ENCODE data around the gene DROSHA. TPM values are rescaled to one million over a fixed set of nuclear protein-coding genes. Genes with fewer than 3 reads are reported as not detected.

DROSHA gene
- total and polyA plus RNA-seq, 4 experiments from 2014 or later: 8.8 to 92.6 (median 50.7) TPM

DNA sequence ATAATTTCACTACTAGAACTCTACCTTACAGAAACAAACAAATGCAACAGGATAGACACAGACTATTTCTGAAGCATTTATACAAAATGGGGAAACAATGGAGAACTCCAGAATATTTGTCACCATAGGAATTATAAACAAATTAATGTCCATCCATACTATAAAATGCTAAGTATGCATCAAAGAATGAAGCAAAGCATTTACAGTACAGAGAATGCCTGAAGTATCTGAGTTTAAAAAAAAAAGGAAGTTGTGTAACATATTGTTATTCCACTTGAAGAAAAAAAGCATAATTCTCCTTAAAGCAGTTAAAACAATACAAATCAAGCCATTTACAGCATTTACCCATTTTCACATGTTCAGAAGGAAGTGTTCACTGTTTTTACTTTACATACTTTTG is 53.0 kb downstream of the DROSHA start:
- no peaks in the 10 kb centered on the region for H3K27me3 Mint-ChIP-seq
- H3K9me3 Mint-ChIP-seq: no peaks in the 10 kb centered on the region
- H3K4me3 Mint-ChIP-seq: no peak overlapping the region
- no peak for DNase-seq
- ChIA-PET CTCF (ENCODE audit: partially characterized antibody) (no interaction called here), POLR2A (ENCODE audit: partially characterized antibody) (no interaction called here)
- Histone ChIP-seq H3K4me1 (ENCODE audit: insufficient read depth, low read length) (no peaks in the 10 kb centered on the region), H3K27me3 (ENCODE audit: insufficient read depth, low read length) (no peaks in the 10 kb centered on the region), H3K9me3 (ENCODE audit: control insufficient read depth in 1 of 2, low read length in 2 of 2) (no peaks in the 10 kb centered on the region), H3K36me3 (ENCODE audit: insufficient read depth, low read length) (peaks cover 9% of the 10 kb centered on the region), H3K4me3 (ENCODE audit: low read length in 2 of 2) (no peak overlapping the region), H3K27ac (ENCODE audit: low read depth, low read length) (no peak overlapping the region)
- H3K27ac Mint-ChIP-seq: no peak overlapping the region
- H3K4me1 Mint-ChIP-seq: no peaks in the 10 kb centered on the region
- intact Hi-C loops (cut with micrococcal nuclease): no loop called here
- peaks cover 56 to 60% of the 10 kb centered on the region in 2 donors for H3K36me3 Mint-ChIP-seq

DNA sequence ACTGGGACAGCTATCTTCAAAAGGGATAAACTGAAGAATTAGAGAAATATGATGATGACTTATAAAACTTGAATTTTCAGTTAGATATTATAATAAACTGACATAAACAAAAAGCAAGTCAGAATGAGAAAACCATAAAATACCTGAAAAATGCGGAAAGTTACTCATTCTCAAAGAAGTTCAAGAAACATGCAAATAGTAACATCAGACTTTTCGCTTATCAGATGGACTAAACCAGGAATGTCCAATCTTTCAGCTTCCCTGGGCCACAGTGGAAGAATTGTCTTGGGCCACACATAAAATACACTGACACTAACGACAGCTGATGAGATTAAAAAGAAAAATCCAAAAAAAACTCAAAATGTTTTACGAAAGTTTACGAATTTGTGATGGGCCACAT is 53.9 kb downstream of the DROSHA start:
- Histone ChIP-seq H3K4me3 (ENCODE audit: low read length in 2 of 2) (no peak overlapping the region), H3K4me1 (ENCODE audit: insufficient read depth, low read length) (no peaks in the 10 kb centered on the region), H3K9me3 (ENCODE audit: control insufficient read depth in 1 of 2, low read length in 2 of 2) (no peaks in the 10 kb centered on the region), H3K36me3 (ENCODE audit: insufficient read depth, low read length) (peaks cover 11% of the 10 kb centered on the region), H3K27me3 (ENCODE audit: insufficient read depth, low read length) (no peaks in the 10 kb centered on the region), H3K27ac (ENCODE audit: low read depth, low read length) (no peak overlapping the region)
- Mint-ChIP-seq H3K4me1 (peaks cover 0 to 2% (median 0%) of the 10 kb centered on the region in 4 donors), H3K27me3 (no peaks in the 10 kb centered on the region), H3K27ac (no peak overlapping the region), H3K4me3 (no peak overlapping the region), H3K9me3 (no peaks in the 10 kb centered on the region), H3K36me3 (peaks cover 55 to 61% of the 10 kb centered on the region in 2 donors)
- no peak for DNase-seq
- intact Hi-C loops (cut with micrococcal nuclease): no loop called here
- ChIA-PET CTCF (ENCODE audit: partially characterized antibody) (interaction anchor here (0.6 kb wide), 1 partner anchor 642 kb away, joined by 3 read pairs; no protein-coding TSS in a partner anchor), POLR2A (ENCODE audit: partially characterized antibody) (no interaction called here)

- peaks cover 11% of the 10 kb centered on the region for H3K36me3 ChIP-seq (ENCODE audit: insufficient read depth, low read length)
- Mint-ChIP-seq H3K36me3 (peaks cover 59 to 62% of the 10 kb centered on the region in 2 donors), H3K9me3 (no peaks in the 10 kb centered on the region), H3K4me3 (no peak overlapping the region), H3K4me1 (peaks cover 0 to 2% (median 0%) of the 10 kb centered on the region in 4 donors), H3K27me3 (no peaks in the 10 kb centered on the region), H3K27ac (no peak overlapping the region)
- no peaks in the 10 kb centered on the region for H3K9me3 ChIP-seq (ENCODE audit: control insufficient read depth in 1 of 2, low read length in 2 of 2)
- ChIA-PET CTCF (ENCODE audit: partially characterized antibody) (interaction anchor here (0.6 kb wide), 1 partner anchor 642 kb away, joined by 3 read pairs; no protein-coding TSS in a partner anchor), POLR2A (ENCODE audit: partially characterized antibody) (no interaction called here)
- DNase-seq: no peak
- H3K27ac ChIP-seq (ENCODE audit: low read depth, low read length): no peak overlapping the region
- no peaks in the 10 kb centered on the region for H3K27me3 ChIP-seq (ENCODE audit: insufficient read depth, low read length)
- H3K4me1 ChIP-seq (ENCODE audit: insufficient read depth, low read length): no peaks in the 10 kb centered on the region
- no peak overlapping the region for H3K4me3 ChIP-seq (ENCODE audit: low read length in 2 of 2)
- intact Hi-C loops (cut with micrococcal nuclease): no loop called here
Measured at GRCh38 chr5:31477516-31477915, 54.4 kb downstream of the DROSHA start.

GRCh38 chr5:31476738-31477141 is 55.2 kb downstream of the DROSHA start:
- Mint-ChIP-seq H3K27ac (no peak overlapping the region), H3K4me1 (peaks cover 0 to 2% (median 0%) of the 10 kb centered on the region in 4 donors), H3K9me3 (peaks cover 0 to 1% (median 0%) of the 10 kb centered on the region in 8 donors), H3K4me3 (no peak overlapping the region), H3K27me3 (no peaks in the 10 kb centered on the region), H3K36me3 (peaks cover 56 to 59% of the 10 kb centered on the region in 2 donors)
- no peaks in the 10 kb centered on the region for H3K27me3 ChIP-seq (ENCODE audit: insufficient read depth, low read length)
- intact Hi-C loops (cut with micrococcal nuclease): no loop called here
- H3K4me3 ChIP-seq (ENCODE audit: low read length in 2 of 2): no peak overlapping the region
- no peaks in the 10 kb centered on the region for H3K9me3 ChIP-seq (ENCODE audit: control insufficient read depth in 1 of 2, low read length in 2 of 2)
- POLR2A ChIA-PET (ENCODE audit: partially characterized antibody): no interaction called here
- no peak for DNase-seq
- no peak overlapping the region for H3K27ac ChIP-seq (ENCODE audit: low read depth, low read length)
- H3K4me1 ChIP-seq (ENCODE audit: insufficient read depth, low read length): no peaks in the 10 kb centered on the region
- CTCF ChIA-PET (ENCODE audit: partially characterized antibody): no interaction called here
- H3K36me3 ChIP-seq (ENCODE audit: insufficient read depth, low read length): peaks cover 18% of the 10 kb centered on the region

DNA sequence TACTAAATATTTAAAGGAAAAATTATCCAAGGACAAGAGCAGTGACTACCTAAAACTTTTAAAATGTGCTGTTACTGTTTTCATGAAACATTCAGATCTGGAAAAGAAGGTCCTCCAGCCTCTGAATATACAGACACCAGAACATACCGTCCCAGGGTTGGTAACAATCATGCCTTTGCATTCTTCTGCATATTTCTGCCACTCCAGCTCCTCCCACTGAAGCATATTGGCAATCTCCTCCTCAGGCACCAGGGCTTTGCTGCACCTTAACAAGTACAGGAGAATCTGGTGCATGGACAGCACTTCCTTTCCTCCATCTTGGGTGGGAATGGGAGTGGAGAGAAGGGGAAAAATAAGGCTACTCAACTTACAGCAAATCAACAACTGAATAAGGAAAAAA is 60.0 kb downstream of the DROSHA start:
- Mint-ChIP-seq H3K36me3 (peaks cover 67 to 70% of the 10 kb centered on the region in 2 donors), H3K9me3 (peaks cover 0 to 2% (median 0%) of the 10 kb centered on the region in 8 donors), H3K4me1 (peaks cover 0 to 2% (median under 1%) of the 10 kb centered on the region in 4 donors), H3K4me3 (no peak overlapping the region), H3K27ac (no peak overlapping the region), H3K27me3 (no peaks in the 10 kb centered on the region)
- peaks cover 13% of the 10 kb centered on the region for H3K36me3 ChIP-seq (ENCODE audit: insufficient read depth, low read length)
- no peaks in the 10 kb centered on the region for H3K9me3 ChIP-seq (ENCODE audit: control insufficient read depth in 1 of 2, low read length in 2 of 2)
- H3K4me3 ChIP-seq (ENCODE audit: low read length in 2 of 2): no peak overlapping the region
- no peak for DNase-seq
- ChIA-PET POLR2A (ENCODE audit: partially characterized antibody) (no interaction called here), CTCF (ENCODE audit: partially characterized antibody) (no interaction called here)
- intact Hi-C loops (cut with micrococcal nuclease): no loop called here
- H3K27me3 ChIP-seq (ENCODE audit: insufficient read depth, low read length): no peaks in the 10 kb centered on the region
- no peak overlapping the region for H3K27ac ChIP-seq (ENCODE audit: low read depth, low read length)
- no peaks in the 10 kb centered on the region for H3K4me1 ChIP-seq (ENCODE audit: insufficient read depth, low read length)

- no peak overlapping the region for H3K4me3 ChIP-seq (ENCODE audit: low read length in 2 of 2)
- H3K27ac Mint-ChIP-seq: no peak overlapping the region
- H3K27me3 Mint-ChIP-seq: no peaks in the 10 kb centered on the region
- peaks cover 0 to 2% (median under 1%) of the 10 kb centered on the region in 4 donors for H3K4me1 Mint-ChIP-seq
- H3K36me3 ChIP-seq (ENCODE audit: insufficient read depth, low read length): peaks cover 21% of the 10 kb centered on the region
- POLR2A ChIA-PET (ENCODE audit: partially characterized antibody): no interaction called here
- no peaks in the 10 kb centered on the region for H3K9me3 ChIP-seq (ENCODE audit: control insufficient read depth in 1 of 2, low read length in 2 of 2)
- H3K4me3 Mint-ChIP-seq: no peak overlapping the region
- no peaks in the 10 kb centered on the region for H3K4me1 ChIP-seq (ENCODE audit: insufficient read depth, low read length)
- no peaks in the 10 kb centered on the region for H3K27me3 ChIP-seq (ENCODE audit: insufficient read depth, low read length)
- H3K27ac ChIP-seq (ENCODE audit: low read depth, low read length): no peak overlapping the region
- CTCF ChIA-PET (ENCODE audit: partially characterized antibody): no interaction called here
- peaks cover 69 to 72% of the 10 kb centered on the region in 2 donors for H3K36me3 Mint-ChIP-seq
- intact Hi-C loops (cut with micrococcal nuclease): no loop called here
- no peak for DNase-seq
- peaks cover 0 to 4% (median 0%) of the 10 kb centered on the region in 8 donors for H3K9me3 Mint-ChIP-seq
Measured at GRCh38 chr5:31471040-31471439, 60.9 kb downstream of the DROSHA start.

- Histone ChIP-seq H3K27me3 (ENCODE audit: insufficient read depth, low read length) (no peaks in the 10 kb centered on the region), H3K4me3 (ENCODE audit: low read length in 2 of 2) (no peak overlapping the region), H3K4me1 (ENCODE audit: insufficient read depth, low read length) (no peaks in the 10 kb centered on the region), H3K9me3 (ENCODE audit: control insufficient read depth in 1 of 2, low read length in 2 of 2) (no peaks in the 10 kb centered on the region), H3K36me3 (ENCODE audit: insufficient read depth, low read length) (peaks cover 25% of the 10 kb centered on the region), H3K27ac (ENCODE audit: low read depth, low read length) (no peak overlapping the region)
- POLR2A ChIA-PET (ENCODE audit: partially characterized antibody): no interaction called here
- no peak overlapping the region for H3K4me3 Mint-ChIP-seq
- DNase-seq: no peak
- H3K9me3 Mint-ChIP-seq: peaks cover 0 to 6% (median under 1%) of the 10 kb centered on the region in 8 donors
- intact Hi-C loops (cut with micrococcal nuclease): no loop called here
- peaks cover 0 to 2% (median under 1%) of the 10 kb centered on the region in 4 donors for H3K4me1 Mint-ChIP-seq
- no peak overlapping the region for H3K27ac Mint-ChIP-seq
- H3K27me3 Mint-ChIP-seq: no peaks in the 10 kb centered on the region
- peaks cover 69 to 74% of the 10 kb centered on the region in 2 donors for H3K36me3 Mint-ChIP-seq
- CTCF ChIA-PET (ENCODE audit: partially characterized antibody): no interaction called here
Measured at GRCh38 chr5:31470608-31471007, 61.3 kb downstream of the DROSHA start.

GRCh38 chr5:31469886-31470285 is 62.0 kb downstream of the DROSHA start:
- intact Hi-C loops (cut with micrococcal nuclease): no loop called here
- Mint-ChIP-seq H3K27me3 (no peaks in the 10 kb centered on the region), H3K36me3 (peaks cover 72 to 75% of the 10 kb centered on the region in 2 donors), H3K4me3 (no peak overlapping the region), H3K9me3 (peaks cover 0 to 6% (median 3%) of the 10 kb centered on the region in 8 donors), H3K4me1 (peaks cover 0 to 2% (median under 1%) of the 10 kb centered on the region in 4 donors), H3K27ac (no peak overlapping the region)
- H3K4me3 ChIP-seq (ENCODE audit: low read length in 2 of 2): no peak overlapping the region
- ChIA-PET CTCF (ENCODE audit: partially characterized antibody) (no interaction called here), POLR2A (ENCODE audit: partially characterized antibody) (no interaction called here)
- H3K27me3 ChIP-seq (ENCODE audit: insufficient read depth, low read length): no peaks in the 10 kb centered on the region
- no peaks in the 10 kb centered on the region for H3K9me3 ChIP-seq (ENCODE audit: control insufficient read depth in 1 of 2, low read length in 2 of 2)
- no peak overlapping the region for H3K27ac ChIP-seq (ENCODE audit: low read depth, low read length)
- H3K4me1 ChIP-seq (ENCODE audit: insufficient read depth, low read length): no peaks in the 10 kb centered on the region
- H3K36me3 ChIP-seq (ENCODE audit: insufficient read depth, low read length): peaks cover 31% of the 10 kb centered on the region
- DNase-seq: no peak
